Neural crest cell (in vitro differentiated cells): Measurements from ENCODE around the gene OR51L1. TPM values are rescaled to one million over a fixed set of nuclear protein-coding genes. Genes with fewer than 3 reads are reported as not detected.
"Not testable (repeated sequence)": the region's sequence is repeated elsewhere in the genome, so short reads cannot be mapped to it uniquely, and the experiment has no call there.

Experiments
- DNase-seq: peaks from one replicate; pipeline ENCODE4 v3.0.0; 2021; ENCODE audit warnings: low read depth, mixed read lengths, low spot score
- H3K27ac Mint-ChIP-seq: one replicate; pipeline ENCODE4 v1.8.0; 2021; ENCODE audit warnings: mild to moderate bottlenecking, mixed read lengths; ENCODE audit not compliant: unreplicated experiment
- H3K27me3 Mint-ChIP-seq: 2 replicates; pipeline ENCODE4 v1.8.0; 2021; ENCODE audit warnings: low read depth, mild to moderate bottlenecking, mixed read lengths
- H3K36me3 Mint-ChIP-seq: 2 replicates; pipeline ENCODE4 v1.8.0; 2021; ENCODE audit warnings: low read depth, mild to moderate bottlenecking, mixed read lengths
- H3K4me1 Mint-ChIP-seq: 2 replicates; pipeline ENCODE4 v1.8.0; 2021; ENCODE audit warnings: mixed read lengths
- H3K4me3 Mint-ChIP-seq: one replicate; pipeline ENCODE4 v1.8.0; 2021; ENCODE audit warnings: mild to moderate bottlenecking, mixed read lengths
- H3K9me3 Mint-ChIP-seq: 2 replicates; pipeline ENCODE4 v1.8.0; 2021; ENCODE audit warnings: mixed read lengths
- long read RNA-seq: library from polyadenylated mRNA; unstranded; transcript quantifications from one replicate; pipeline ENCODE4 v2.0.0, GENCODE V29; 2020
- total RNA-seq: library from RNA; stranded (reverse); gene quantifications from 2 replicates; pipeline ENCODE4 v1.2.1, GENCODE V29; 2021
- TF ChIP-seq, protein P1 (sequence below): fragments of 200-600 bp; sonication (generic); conservative IDR thresholded peaks from 2 replicates; pipeline ENCODE4 v1.5.0; 2021; ENCODE audit warnings: antibody characterized with exemption, mild to moderate bottlenecking

The OR51L1 gene, protein sequence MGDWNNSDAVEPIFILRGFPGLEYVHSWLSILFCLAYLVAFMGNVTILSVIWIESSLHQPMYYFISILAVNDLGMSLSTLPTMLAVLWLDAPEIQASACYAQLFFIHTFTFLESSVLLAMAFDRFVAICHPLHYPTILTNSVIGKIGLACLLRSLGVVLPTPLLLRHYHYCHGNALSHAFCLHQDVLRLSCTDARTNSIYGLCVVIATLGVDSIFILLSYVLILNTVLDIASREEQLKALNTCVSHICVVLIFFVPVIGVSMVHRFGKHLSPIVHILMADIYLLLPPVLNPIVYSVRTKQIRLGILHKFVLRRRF
- total RNA-seq = not detected in 2 replicates
- long read RNA-seq = 0 reads

DNA sequence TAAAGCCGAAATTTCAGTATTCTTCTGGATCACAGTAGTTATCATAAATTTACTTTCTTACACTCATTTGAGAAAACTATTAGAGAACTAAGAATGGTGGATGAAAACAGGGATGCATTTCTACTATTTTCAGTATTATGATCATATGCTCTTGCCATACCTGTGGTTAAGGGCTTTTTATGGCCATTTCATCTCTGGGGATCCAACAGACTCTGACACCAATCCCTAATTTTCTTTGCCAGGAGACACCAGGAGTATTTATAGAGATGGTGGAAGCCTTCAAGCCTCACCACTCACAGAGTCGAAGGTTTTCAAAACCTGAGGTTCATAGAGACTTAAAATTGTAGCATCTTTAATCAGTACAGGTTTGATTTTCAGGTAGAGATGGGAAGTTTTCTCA is at the start of gene OR51L1:
TSS of gene OR51L1 (plus strand) at position 301 of the 400 bp plus-strand sequence. CDS start 4,132 bp downstream, outside the sequence.
- H3K36me3 Mint-ChIP-seq = no peaks in the 10 kb centered on the region
- H3K9me3 Mint-ChIP-seq = no peaks in the 10 kb centered on the region
- no peak for DNase-seq
- H3K4me3 Mint-ChIP-seq = no peak within 1 kb of the TSS
- peaks cover 18% of the 10 kb centered on the region for H3K27me3 Mint-ChIP-seq
- peaks cover 5% of the 10 kb centered on the region for H3K4me1 Mint-ChIP-seq
- TF ChIP-seq, protein P1, sequence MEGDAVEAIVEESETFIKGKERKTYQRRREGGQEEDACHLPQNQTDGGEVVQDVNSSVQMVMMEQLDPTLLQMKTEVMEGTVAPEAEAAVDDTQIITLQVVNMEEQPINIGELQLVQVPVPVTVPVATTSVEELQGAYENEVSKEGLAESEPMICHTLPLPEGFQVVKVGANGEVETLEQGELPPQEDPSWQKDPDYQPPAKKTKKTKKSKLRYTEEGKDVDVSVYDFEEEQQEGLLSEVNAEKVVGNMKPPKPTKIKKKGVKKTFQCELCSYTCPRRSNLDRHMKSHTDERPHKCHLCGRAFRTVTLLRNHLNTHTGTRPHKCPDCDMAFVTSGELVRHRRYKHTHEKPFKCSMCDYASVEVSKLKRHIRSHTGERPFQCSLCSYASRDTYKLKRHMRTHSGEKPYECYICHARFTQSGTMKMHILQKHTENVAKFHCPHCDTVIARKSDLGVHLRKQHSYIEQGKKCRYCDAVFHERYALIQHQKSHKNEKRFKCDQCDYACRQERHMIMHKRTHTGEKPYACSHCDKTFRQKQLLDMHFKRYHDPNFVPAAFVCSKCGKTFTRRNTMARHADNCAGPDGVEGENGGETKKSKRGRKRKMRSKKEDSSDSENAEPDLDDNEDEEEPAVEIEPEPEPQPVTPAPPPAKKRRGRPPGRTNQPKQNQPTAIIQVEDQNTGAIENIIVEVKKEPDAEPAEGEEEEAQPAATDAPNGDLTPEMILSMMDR = no peak
- H3K27ac Mint-ChIP-seq = no peak within 1 kb of the TSS

DNA sequence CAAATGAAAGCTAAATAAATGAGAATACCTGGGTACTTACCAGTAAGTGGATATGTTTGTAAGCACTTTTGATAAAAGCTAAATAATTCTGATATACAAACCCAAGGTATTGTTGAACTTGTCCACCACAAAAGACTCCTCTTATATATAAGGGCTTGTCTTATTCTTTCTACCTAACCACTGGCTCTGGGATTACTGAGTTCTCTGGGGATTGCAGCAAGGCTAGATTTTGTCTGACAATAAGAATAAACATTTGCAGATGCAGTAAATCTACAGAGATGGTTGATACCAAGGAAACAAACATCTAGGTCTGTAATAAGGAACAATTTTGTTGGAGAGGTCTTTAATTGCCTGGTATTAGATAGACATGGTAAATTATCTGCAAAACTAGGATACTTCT is 47.1 kb upstream of the OR51L1 start, which contains the start of gene OR51A4:
TSS of gene OR51A4 (minus strand) at position 101 of the 400 bp plus-strand sequence. CDS start 505 bp downstream, outside the sequence.
- Mint-ChIP-seq H3K9me3 (no peaks in the 10 kb centered on the region), H3K27ac (no peak within 1 kb of the TSS), H3K4me3 (no peak within 1 kb of the TSS), H3K36me3 (no peaks in the 10 kb centered on the region), H3K4me1 (no peaks in the 10 kb centered on the region), H3K27me3 (peaks cover 34% of the 10 kb centered on the region)
- no peak for DNase-seq
- TF ChIP-seq, protein P1 = no peak

DNA sequence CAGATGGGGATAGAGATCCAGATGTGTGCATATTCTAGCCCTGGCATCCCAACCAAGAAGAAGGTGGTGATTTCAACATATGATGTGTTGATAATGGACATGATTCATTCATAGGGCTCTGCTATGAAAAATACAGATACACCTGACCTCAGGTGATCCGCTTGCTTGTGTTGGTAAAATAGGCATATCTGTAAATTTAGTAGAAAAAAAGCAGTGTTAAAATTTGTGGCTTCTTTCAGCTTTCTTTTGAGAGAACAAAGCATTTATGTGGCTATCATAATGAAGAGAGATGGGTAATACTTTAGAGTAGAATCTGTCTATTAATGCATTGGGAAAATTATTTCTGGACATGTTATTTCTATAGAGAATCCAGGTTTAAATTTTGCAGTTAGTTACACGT is 39.0 kb upstream of the OR51L1 start, which contains the start of gene OR51A2:
TSS of gene OR51A2 (minus strand) at position 101 of the 400 bp plus-strand sequence. CDS start at position 101, 0 bp downstream.
- not testable (repeated sequence) for H3K4me1 Mint-ChIP-seq, H3K36me3 Mint-ChIP-seq, H3K4me3 Mint-ChIP-seq, H3K9me3 Mint-ChIP-seq, DNase-seq, H3K27ac Mint-ChIP-seq
- H3K27me3 Mint-ChIP-seq = peaks cover 24% of the 10 kb centered on the region

DNA sequence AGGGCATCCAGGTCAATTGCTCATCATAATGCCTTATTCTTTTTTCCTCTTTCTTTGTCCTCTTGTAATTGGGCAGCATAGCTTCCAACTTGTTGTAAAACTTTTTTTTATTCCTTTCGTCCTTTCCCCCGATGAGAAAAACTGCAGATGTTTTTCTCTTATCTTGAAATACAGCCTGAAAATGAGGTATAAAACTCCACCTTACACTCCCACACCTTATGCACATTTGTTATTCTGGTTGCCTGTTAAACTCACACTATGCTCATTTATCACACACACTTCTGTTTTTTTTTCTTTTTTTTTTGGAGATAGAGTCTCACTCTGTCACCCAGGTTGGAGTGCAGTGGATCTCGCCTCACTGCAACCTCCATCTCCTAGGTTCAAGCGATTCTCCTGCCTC is 37.3 kb upstream of the OR51L1 start:
- DNase-seq = no peak
- H3K4me3 Mint-ChIP-seq = no peak overlapping the region
- no peaks in the 10 kb centered on the region for H3K36me3 Mint-ChIP-seq
- H3K27ac Mint-ChIP-seq = no peak overlapping the region
- no peaks in the 10 kb centered on the region for H3K9me3 Mint-ChIP-seq
- TF ChIP-seq, protein P1 = no peak
- peaks cover 18% of the 10 kb centered on the region for H3K27me3 Mint-ChIP-seq
- H3K4me1 Mint-ChIP-seq = no peaks in the 10 kb centered on the region

DNA sequence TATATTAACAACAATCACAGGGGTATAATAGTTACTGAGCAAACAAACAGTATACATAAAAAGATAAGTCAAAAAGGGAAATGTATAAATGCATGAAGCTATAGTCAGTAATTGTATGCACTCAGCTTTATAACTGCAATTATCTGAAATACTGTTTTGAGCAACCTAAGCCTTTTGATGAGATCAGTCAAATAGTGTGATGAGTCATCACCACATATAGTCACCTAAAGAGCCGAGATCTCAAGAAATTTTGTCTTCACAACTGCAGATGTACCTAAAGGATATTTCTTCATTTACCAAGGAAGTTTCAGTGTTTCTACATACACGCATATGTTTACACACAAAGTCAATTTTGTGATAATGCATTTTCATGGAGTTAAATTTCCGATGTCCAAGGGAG is 33.8 kb upstream of the OR51L1 start:
- no peak for DNase-seq
- Mint-ChIP-seq H3K4me1 (no peaks in the 10 kb centered on the region), H3K36me3 (no peaks in the 10 kb centered on the region), H3K9me3 (peaks cover 4% of the 10 kb centered on the region), H3K27me3 (peaks cover 10% of the 10 kb centered on the region), H3K4me3 (no peak overlapping the region), H3K27ac (no peak overlapping the region)
- TF ChIP-seq, protein P1 = no peak

DNA sequence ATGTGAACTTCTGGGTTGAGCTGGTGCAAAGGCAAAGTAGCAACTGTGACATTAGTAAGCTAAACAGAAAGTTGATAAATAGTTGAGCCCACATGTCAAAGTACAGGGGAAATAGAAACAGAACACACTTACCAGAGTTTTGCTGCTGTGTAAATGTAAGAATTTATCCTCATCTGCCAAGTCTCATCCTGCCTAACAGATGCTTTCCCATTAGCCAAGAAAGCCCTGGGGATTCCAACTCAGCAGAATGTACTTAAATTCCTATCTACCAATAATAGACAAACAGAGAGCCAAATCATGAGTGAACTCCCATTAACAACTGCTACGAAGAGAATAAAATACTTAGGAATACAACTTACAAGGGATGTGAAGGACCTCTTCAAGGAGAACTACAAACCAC is 31.8 kb upstream of the OR51L1 start:
- H3K4me3 Mint-ChIP-seq = no peak overlapping the region
- H3K36me3 Mint-ChIP-seq = no peaks in the 10 kb centered on the region
- no peak overlapping the region for H3K27ac Mint-ChIP-seq
- H3K4me1 Mint-ChIP-seq = no peaks in the 10 kb centered on the region
- DNase-seq = no peak
- H3K9me3 Mint-ChIP-seq = peaks cover 4% of the 10 kb centered on the region
- peaks cover 4% of the 10 kb centered on the region for H3K27me3 Mint-ChIP-seq
- TF ChIP-seq, protein P1 = no peak
